HCT116 (cell line): Measurements from ENCODE around the gene ETHE1. TPM values are rescaled to one million over a fixed set of nuclear protein-coding genes. Genes with fewer than 3 reads are reported as not detected.
A peak's percentile ranks its signal among the peaks of the same experiment; 100 is the strongest.

ENCODE experiments used
- ATAC-seq: fragments of 200-7000 bp; cut with Tn5 transposase; 2 replicates; pipeline ENCODE4 v1.9.1; 2020; ENCODE audit warnings: mild to moderate bottlenecking, moderate library complexity
- BruUV-seq: library from RNA; stranded (reverse); fragments of 400-500 nt; replicated peaks from 2 replicates; lab custom pipeline; 2021; lab: Mats Ljungman, UMichigan
- CTCF ChIA-PET: fragments of 300-600 bp; sonication (Branson Sonifier 250); formaldehyde crosslinking; loops from one replicate; lab custom pipeline; 2021; ENCODE audit warnings: antibody characterized with exemption; lab: Charles Lee
- POLR2A ChIA-PET: fragments of 300-600, 350-600 bp; sonication (Branson Sonifier 250); formaldehyde crosslinking; loops from one replicate; lab custom pipeline; 2021; ENCODE audit warnings: antibody characterized with exemption; lab: Charles Lee
- RAD21 ChIA-PET, 2 experiments: fragments of 300-600 bp; sonication (Branson Sonifier 250); formaldehyde crosslinking; loops; one replicate each; lab custom pipeline; 2023; ENCODE audit warnings: low total read pairs in 2 of 2; ENCODE audit not compliant: uncharacterized antibody in 2 of 2, unreplicated experiment in 2 of 2, low non-redundant PET in 1 of 2; lab: Charles Lee
- DNase-seq: peaks from one replicate; pipeline ENCODE4 v3.0.0-alpha.2; 2010; ENCODE audit warnings: low read depth, low spot score
- H2AFZ ChIP-seq: fragments of 200-600 bp; shearing (Covaris generic), sonication (generic); 2 replicates; pipeline ENCODE4 v1.6.1; 2017; ENCODE audit warnings: low read depth, mixed run types, mixed read lengths, antibody characterized with exemption, low read length; ENCODE audit not compliant: poor library complexity, severe bottlenecking
- H3K27ac ChIP-seq: 2 replicates; pipeline ENCODE4 v1.5.1; 2012; ENCODE audit warnings: low read depth, low read length
- H3K27me3 ChIP-seq: fragments of 200-600 bp; sonication (generic); 2 replicates; pipeline ENCODE4 v1.6.1; 2016; ENCODE audit warnings: mixed run types, low read length, mixed read lengths; ENCODE audit not compliant: insufficient read depth
- H3K36me3 ChIP-seq, 2 experiments: fragments of 200-500 bp in 1 of 2; fragments of 200-600 bp in 1 of 2; sonication (Bioruptor generic) in 1 of 2; sonication (generic) in 1 of 2; 2 replicates each; pipeline versions ENCODE4 v1.5.1 to v1.6.1; 2014 to 2016; ENCODE audit warnings: low read length in 2 of 2, inconsistent platforms in 1 of 2, mixed read lengths in 1 of 2, mixed run types in 1 of 2; ENCODE audit not compliant: insufficient read depth in 2 of 2, control insufficient read depth in 1 of 2
- H3K4me1 ChIP-seq, 2 experiments: fragments of 200-600 bp in 1 of 2; sonication (generic) in 1 of 2; 2 replicates each; pipeline versions ENCODE4 v1.5.1 to v1.6.1; 2012 to 2017; ENCODE audit warnings: low read length in 2 of 2, inconsistent platforms in 1 of 2, mild to moderate bottlenecking in 1 of 2, mixed read lengths in 1 of 2, mixed run types in 1 of 2, moderate library complexity in 1 of 2; ENCODE audit not compliant: insufficient read depth in 2 of 2, control insufficient read depth in 1 of 2
- H3K4me2 ChIP-seq: fragments of 200-600 bp; sonication (generic); 2 replicates; pipeline ENCODE4 v1.6.1; 2017; ENCODE audit warnings: mixed run types, low read length, mixed read lengths
- H3K4me3 ChIP-seq, 2 experiments: fragments of 200-600 bp in 1 of 2; sonication (generic) in 1 of 2; replicated peaks in 1 of 2; 2 replicates each; pipeline ENCODE4 v1.5.1; 2011 to 2016; ENCODE audit warnings: low read length in 2 of 2, control low read depth in 1 of 2, low read depth in 1 of 2, mild to moderate bottlenecking in 1 of 2, mixed read lengths in 1 of 2, mixed run types in 1 of 2
- H3K79me2 ChIP-seq: fragments of 200-600 bp; sonication (generic); 2 replicates; pipeline ENCODE4 v1.6.1; 2017; ENCODE audit warnings: mild to moderate bottlenecking, mixed run types, low read length, moderate library complexity, mixed read lengths; ENCODE audit not compliant: insufficient read depth
- H3K9ac ChIP-seq: fragments of 200-600 bp; sonication (generic); 2 replicates; pipeline ENCODE4 v1.6.1; 2016; ENCODE audit warnings: low read length, mixed read lengths
- H3K9me2 ChIP-seq: fragments of 200-600 bp; sonication (generic), shearing (Covaris generic); 2 replicates; pipeline ENCODE4 v1.6.1; 2017; ENCODE audit warnings: mixed run types, mild to moderate bottlenecking, moderate library complexity; ENCODE audit not compliant: insufficient read depth
- H3K9me3 ChIP-seq, 2 experiments: fragments of 200-500 bp in 1 of 2; fragments of 200-600 bp in 1 of 2; sonication (Bioruptor generic) in 1 of 2; sonication (generic) in 1 of 2; 2 replicates each; pipeline ENCODE4 v1.6.1; 2014 to 2017; ENCODE audit warnings: low read length in 2 of 2, mixed read lengths in 2 of 2, inconsistent platforms in 1 of 2, low read depth in 1 of 2, mild to moderate bottlenecking in 1 of 2, mixed run types in 1 of 2, moderate library complexity in 1 of 2; ENCODE audit not compliant: control insufficient read depth in 1 of 2, insufficient read depth in 1 of 2
- H4K20me1 ChIP-seq: fragments of 200-600 bp; sonication (generic), shearing (Covaris generic); 2 replicates; pipeline ENCODE4 v1.6.1; 2017; ENCODE audit warnings: mixed run types, mild to moderate bottlenecking, moderate library complexity; ENCODE audit not compliant: insufficient read depth
- EZH2 ChIP-seq: fragments of 200-600 bp; sonication (generic); IDR thresholded peaks from 2 replicates; pipeline ENCODE4 v1.6.1; 2017; ENCODE audit warnings: antibody characterized with exemption, mixed run types
- FOSL1 ChIP-seq: IDR thresholded peaks from 2 replicates; pipeline ENCODE4 v1.6.1; 2012; ENCODE audit warnings: low read depth
- RAD21 ChIP-seq: IDR thresholded peaks from 2 replicates; pipeline ENCODE4 v1.6.1; 2012; ENCODE audit warnings: low read depth, mild to moderate bottlenecking
- intact Hi-C: fragments of 100-400 bp; cut with micrococcal nuclease; formaldehyde crosslinking; loops from 2 replicates; pipeline ENCODE4 v1.10.0; 2022
- total RNA-seq: library from RNA; stranded (reverse); gene quantifications from one replicate; pipeline ENCODE4 v1.2.1, GENCODE V29; 2021; ENCODE audit not compliant: unreplicated experiment
- TF ChIP-seq, protein P1 (sequence below), 3 experiments: fragments of 200-600 bp in 1 of 3; sonication (generic) in 1 of 3; IDR thresholded peaks in 2 of 3; conservative IDR thresholded peaks in 1 of 3; 2 replicates each; pipeline ENCODE4 v1.5.1; 2012 to 2017; ENCODE audit warnings: low read depth in 2 of 3, low read length in 2 of 3, antibody characterized with exemption in 1 of 3, borderline replicate concordance in 1 of 3, control low read depth in 1 of 3, mild to moderate bottlenecking in 1 of 3, mixed read lengths in 1 of 3, mixed run types in 1 of 3, moderate library complexity in 1 of 3; ENCODE audit not compliant: insufficient read depth in 1 of 3
- TF ChIP-seq, protein P2 (sequence below): IDR thresholded peaks from 2 replicates; pipeline ENCODE4 v1.6.1; 2012
- TF ChIP-seq, protein P3 (sequence below): IDR thresholded peaks from 2 replicates; pipeline ENCODE4 v1.6.1; 2012
- TF ChIP-seq, protein P4 (sequence below): IDR thresholded peaks from 2 replicates; pipeline ENCODE4 v1.6.1; 2012; ENCODE audit warnings: low read depth

ETHE1 gene
- total RNA-seq, 1 experiment from 2014 or later: 64.3 TPM

DNA sequence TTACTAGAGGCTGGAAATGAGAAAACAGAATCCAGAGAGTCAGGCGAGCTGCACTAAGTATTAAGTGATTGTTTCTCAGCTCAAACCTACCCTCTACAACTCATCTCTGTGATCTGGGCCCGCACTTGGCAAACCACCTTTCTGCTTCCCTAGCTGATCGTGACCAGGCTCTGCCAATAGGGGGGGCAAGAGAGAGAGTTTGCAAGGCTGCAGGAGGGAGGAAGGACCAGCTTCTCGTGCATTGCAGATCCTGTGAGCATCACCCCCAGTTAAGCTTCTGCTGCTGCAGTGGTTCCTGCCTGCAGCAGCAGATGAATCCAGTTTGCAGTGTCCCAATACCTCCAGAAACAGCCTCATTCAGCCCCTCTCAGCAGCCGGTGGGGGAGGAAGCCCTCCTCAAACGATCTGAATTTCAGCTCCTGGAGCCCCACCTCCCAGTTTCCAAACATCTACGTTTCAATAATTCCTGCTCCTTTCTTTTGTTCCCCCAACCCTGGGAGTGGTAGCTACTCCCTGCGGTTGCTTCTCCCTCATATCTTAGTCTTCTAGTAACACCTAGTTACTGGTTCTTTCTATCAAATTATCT, 28.3 kb upstream of the ETHE1 start:
- Histone ChIP-seq H4K20me1 (no peaks in the 10 kb centered on the region), H3K9me2 (no peaks in the 10 kb centered on the region), H3K4me1 (no peaks in the 10 kb centered on the region), H3K9ac (no peak overlapping the region), H3K27ac (no peak overlapping the region), H3K4me2 (no peak overlapping the region), H3K27me3 (no peaks in the 10 kb centered on the region), H3K4me3 (no peak overlapping the region), H3K79me2 (no peaks in the 10 kb centered on the region), H3K36me3 (peaks cover 5 to 10% of the 10 kb centered on the region in 2 experiments; a peak in 3 of 4 replicates), H3K9me3 (no peaks in the 10 kb centered on the region), H2AFZ (no peak overlapping the region)
- peak; percentile 58 for TF ChIP-seq RAD21
- no peak for TF ChIP-seq FOSL1
- TF ChIP-seq, protein P1, sequence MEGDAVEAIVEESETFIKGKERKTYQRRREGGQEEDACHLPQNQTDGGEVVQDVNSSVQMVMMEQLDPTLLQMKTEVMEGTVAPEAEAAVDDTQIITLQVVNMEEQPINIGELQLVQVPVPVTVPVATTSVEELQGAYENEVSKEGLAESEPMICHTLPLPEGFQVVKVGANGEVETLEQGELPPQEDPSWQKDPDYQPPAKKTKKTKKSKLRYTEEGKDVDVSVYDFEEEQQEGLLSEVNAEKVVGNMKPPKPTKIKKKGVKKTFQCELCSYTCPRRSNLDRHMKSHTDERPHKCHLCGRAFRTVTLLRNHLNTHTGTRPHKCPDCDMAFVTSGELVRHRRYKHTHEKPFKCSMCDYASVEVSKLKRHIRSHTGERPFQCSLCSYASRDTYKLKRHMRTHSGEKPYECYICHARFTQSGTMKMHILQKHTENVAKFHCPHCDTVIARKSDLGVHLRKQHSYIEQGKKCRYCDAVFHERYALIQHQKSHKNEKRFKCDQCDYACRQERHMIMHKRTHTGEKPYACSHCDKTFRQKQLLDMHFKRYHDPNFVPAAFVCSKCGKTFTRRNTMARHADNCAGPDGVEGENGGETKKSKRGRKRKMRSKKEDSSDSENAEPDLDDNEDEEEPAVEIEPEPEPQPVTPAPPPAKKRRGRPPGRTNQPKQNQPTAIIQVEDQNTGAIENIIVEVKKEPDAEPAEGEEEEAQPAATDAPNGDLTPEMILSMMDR (IDR thresholded peaks at IDR 0.05 in 2 of 3, conservative IDR thresholded peaks at IDR 0.05 in 1 of 3; ENCODE audit: borderline replicate concordance in 1 of 3, insufficient read depth in 1 of 3, low read depth in 2 of 3, low read length in 2 of 3): peak; percentile 55 to 95 (median 88)
- CTCF ChIA-PET: interaction anchor here (0.6 to 3.2 kb wide), 16 partner anchors 10 to 254 kb away, joined by 3 to 20 read pairs (median 5); partner anchors contain the start of genes IRGQ, PINLYP, XRCC1 and ZNF575
- intact Hi-C loops: no loop called here
- BruUV-seq: no TSS peak
- POLR2A ChIA-PET: no interaction called here
- no peak for DNase-seq
- RAD21 ChIA-PET: interaction anchor here (1.0 to 1.3 kb wide), 3 partner anchors 39 to 113 kb away, joined by 3 to 4 read pairs (median 3); no protein-coding TSS in a partner anchor
- peak; percentile 92 for ATAC-seq

DNA sequence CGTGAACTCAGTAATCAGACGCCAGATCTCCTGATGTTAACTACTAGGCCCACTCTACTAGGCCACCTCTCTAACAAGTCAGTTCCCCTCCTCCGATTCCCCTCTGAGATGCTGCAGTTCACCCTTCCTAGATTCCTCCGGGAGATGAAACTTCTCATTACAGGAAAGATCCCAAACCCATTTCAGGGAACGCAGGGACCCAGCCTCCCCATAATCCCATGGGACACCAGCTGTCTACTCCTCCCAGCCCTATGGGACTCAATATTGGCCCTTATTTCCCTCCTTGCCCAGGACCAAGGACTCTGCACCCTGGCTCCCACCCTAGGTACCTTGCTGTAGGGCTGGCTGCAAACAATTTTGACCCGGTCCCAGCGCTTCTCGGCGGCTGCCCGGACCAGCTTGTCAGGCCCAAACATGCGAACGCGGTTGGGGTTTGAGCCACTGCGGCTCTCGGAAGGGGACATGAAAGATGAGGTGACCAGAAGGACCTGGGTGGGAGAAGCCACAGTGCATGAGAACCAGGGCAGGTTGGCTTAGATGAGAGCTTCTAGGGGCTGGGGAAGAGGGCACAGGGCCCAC, 27.4 kb upstream of the ETHE1 start:
- intact Hi-C loops: no loop called here
- TF ChIP-seq, protein P2, sequence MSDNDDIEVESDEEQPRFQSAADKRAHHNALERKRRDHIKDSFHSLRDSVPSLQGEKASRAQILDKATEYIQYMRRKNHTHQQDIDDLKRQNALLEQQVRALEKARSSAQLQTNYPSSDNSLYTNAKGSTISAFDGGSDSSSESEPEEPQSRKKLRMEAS: no peak
- TF ChIP-seq, protein P1 (IDR thresholded peaks at IDR 0.05 in 2 of 3, conservative IDR thresholded peaks at IDR 0.05 in 1 of 3; ENCODE audit: borderline replicate concordance in 1 of 3, insufficient read depth in 1 of 3, low read depth in 2 of 3, low read length in 2 of 3): no peak
- TF ChIP-seq EZH2: no peak
- TF ChIP-seq, protein P3, sequence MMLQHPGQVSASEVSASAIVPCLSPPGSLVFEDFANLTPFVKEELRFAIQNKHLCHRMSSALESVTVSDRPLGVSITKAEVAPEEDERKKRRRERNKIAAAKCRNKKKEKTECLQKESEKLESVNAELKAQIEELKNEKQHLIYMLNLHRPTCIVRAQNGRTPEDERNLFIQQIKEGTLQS: no peak
- TF ChIP-seq, protein P4, sequence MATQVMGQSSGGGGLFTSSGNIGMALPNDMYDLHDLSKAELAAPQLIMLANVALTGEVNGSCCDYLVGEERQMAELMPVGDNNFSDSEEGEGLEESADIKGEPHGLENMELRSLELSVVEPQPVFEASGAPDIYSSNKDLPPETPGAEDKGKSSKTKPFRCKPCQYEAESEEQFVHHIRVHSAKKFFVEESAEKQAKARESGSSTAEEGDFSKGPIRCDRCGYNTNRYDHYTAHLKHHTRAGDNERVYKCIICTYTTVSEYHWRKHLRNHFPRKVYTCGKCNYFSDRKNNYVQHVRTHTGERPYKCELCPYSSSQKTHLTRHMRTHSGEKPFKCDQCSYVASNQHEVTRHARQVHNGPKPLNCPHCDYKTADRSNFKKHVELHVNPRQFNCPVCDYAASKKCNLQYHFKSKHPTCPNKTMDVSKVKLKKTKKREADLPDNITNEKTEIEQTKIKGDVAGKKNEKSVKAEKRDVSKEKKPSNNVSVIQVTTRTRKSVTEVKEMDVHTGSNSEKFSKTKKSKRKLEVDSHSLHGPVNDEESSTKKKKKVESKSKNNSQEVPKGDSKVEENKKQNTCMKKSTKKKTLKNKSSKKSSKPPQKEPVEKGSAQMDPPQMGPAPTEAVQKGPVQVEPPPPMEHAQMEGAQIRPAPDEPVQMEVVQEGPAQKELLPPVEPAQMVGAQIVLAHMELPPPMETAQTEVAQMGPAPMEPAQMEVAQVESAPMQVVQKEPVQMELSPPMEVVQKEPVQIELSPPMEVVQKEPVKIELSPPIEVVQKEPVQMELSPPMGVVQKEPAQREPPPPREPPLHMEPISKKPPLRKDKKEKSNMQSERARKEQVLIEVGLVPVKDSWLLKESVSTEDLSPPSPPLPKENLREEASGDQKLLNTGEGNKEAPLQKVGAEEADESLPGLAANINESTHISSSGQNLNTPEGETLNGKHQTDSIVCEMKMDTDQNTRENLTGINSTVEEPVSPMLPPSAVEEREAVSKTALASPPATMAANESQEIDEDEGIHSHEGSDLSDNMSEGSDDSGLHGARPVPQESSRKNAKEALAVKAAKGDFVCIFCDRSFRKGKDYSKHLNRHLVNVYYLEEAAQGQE: no peak

More for the DNA sequence above, 27.4 kb upstream of the ETHE1 start:
- Histone ChIP-seq H3K4me3 (no peak overlapping the region), H3K4me2 (no peak overlapping the region), H2AFZ (no peak overlapping the region), H3K36me3 (peaks cover 5 to 10% of the 10 kb centered on the region in 2 experiments; a peak in 3 of 4 replicates), H3K27me3 (no peaks in the 10 kb centered on the region), H4K20me1 (no peaks in the 10 kb centered on the region), H3K9me3 (no peaks in the 10 kb centered on the region), H3K9me2 (no peaks in the 10 kb centered on the region), H3K9ac (no peak overlapping the region), H3K4me1 (no peaks in the 10 kb centered on the region), H3K27ac (no peak overlapping the region), H3K79me2 (no peaks in the 10 kb centered on the region)
- CTCF ChIA-PET: interaction anchor here (0.6 to 3.2 kb wide), 15 partner anchors 9 to 255 kb away, joined by 3 to 20 read pairs (median 5); partner anchors contain the start of genes IRGQ, PINLYP, XRCC1 and ZNF575
- no peak for DNase-seq
- no peak for ATAC-seq
- no TSS peak for BruUV-seq
- POLR2A ChIA-PET: no interaction called here
- RAD21 ChIA-PET: interaction anchor here (1.0 to 1.3 kb wide), 2 partner anchors 40 to 114 kb away, joined by 3 read pairs; no protein-coding TSS in a partner anchor
